C4-2B (cell line): Measurements from ENCODE around the gene FAM153A.
"Not testable (repeated sequence)": the region's sequence is repeated elsewhere in the genome, so short reads cannot be mapped to it uniquely, and the experiment has no call there.

Experiments used
- CTCF ChIP-seq: fragments of 450-650 bp; conservative IDR thresholded peaks from 2 replicates; pipeline ENCODE4 v1.5.1; 2017; ENCODE audit warnings: mild to moderate bottlenecking
- ZFX ChIP-seq: fragments of 450-650 bp; IDR thresholded peaks from 2 replicates; pipeline ENCODE4 v1.6.1; 2017

- not testable (repeated sequence) for TF ChIP-seq CTCF, ZFX
Measured at GRCh38 chr5:177826073-177826472, 43.4 kb upstream of the FAM153A start.
